NCI-H460 (cell line): ENCODE data around the gene LRIT2. TPM values are rescaled to one million over a fixed set of nuclear protein-coding genes. Genes with fewer than 3 reads are reported as not detected.
"Not testable (repeated sequence)": the region's sequence is repeated elsewhere in the genome, so short reads cannot be mapped to it uniquely, and the experiment has no call there.

Source experiments
- DNase-seq: peaks from one replicate; pipeline ENCODE4 v3.0.0-alpha.2; 2016; ENCODE audit warnings: low read depth; ENCODE audit errors: extremely low read depth
- total RNA-seq: library from RNA; depleted of rRNA; stranded (reverse); fragments of >200 nt; shearing (Covaris generic); gene quantifications from 2 replicates; pipeline ENCODE4 v1.2.3, GENCODE V29; 2014

Gene LRIT2
- total RNA-seq, 1 experiment from 2014 or later: not detected

DNA sequence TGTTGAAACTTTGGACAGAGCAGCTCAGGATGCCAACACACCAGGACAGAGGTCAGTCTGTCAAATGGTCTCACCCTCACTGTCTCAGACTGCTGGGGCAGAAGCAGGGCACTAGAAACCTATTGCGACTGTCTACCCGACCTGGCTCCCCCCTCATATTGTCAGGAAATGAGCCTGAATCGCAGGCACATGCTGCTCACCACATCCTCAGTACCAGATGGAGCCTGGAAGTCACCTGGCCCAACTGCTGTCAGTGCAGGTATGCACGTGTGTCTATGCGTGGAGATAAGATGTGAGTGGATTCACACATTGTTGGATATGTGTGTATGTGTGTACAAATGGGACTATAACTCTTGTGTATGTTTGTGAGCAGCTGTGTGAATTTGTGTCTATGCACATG, 34.2 kb downstream of the LRIT2 start:
- no peak for DNase-seq

DNA sequence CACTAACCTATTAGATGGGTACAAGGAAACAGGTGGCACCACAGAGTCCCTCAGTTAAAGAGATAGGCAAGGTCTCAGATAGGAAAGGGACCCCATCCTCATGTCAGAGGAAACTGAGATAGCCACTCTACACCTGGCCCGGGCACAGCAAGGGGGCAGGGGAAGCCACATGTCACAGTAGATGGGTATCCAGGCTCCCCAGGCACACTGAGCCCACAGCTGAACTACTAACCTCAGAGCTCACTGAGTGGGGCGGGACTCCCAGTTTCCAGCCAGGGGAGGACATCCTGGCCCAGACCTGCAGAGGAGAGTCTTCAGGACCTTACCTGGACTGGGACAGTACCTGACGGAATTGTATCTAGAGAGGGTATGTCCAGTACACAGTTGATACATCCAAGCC, 34.7 kb downstream of the LRIT2 start:
- no peak for DNase-seq

DNA sequence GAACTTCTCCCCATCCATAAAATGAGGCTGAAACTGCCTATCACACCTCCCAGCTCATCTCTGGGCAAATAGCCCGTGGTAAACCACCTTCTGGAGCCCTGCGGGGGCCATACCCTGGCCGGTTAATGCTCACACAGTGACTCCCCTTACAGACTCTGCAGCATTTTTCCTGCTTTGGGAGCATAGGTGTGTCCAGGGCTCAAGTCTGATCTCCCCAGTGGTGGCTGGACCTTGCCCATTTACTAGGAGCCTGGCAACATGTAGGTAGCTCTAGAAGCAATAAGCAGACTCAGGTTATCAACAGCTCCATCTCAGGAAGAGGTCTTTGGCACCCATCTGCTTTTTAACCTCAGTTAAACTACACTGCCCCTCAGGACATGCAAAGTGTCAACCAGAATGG, 36.5 kb downstream of the LRIT2 start:
- no peak for DNase-seq

DNA sequence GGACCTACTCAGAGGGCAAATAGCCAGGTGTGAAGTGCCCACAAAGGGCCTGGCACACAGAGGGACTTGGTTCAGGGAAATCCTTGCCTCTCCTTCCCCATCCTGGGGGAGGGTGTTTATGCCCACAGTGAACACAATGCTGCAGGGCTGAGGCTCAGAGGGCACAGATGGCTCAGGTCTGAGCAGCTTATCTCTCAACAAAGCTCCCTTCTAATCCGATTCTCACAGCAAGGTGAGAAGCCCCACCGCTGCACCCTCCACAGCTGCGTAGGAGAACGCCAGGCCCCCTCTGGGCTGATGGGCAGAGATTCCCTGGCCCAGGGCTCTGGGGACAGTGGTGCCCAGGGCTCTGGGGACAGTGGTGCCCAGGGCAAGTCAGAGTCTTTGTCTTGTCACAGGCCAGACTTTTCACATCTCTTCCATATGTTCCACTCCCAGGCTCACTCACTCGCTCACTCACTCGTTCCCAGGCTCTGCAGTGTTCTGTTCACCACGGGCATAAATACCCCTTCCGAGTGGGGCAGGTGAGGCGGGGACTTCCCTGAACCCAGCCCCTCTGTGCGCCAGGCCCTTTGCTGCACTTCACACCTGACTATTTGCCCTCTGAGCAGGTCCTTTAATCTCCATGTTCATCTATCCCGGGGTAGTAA, 39.7 kb downstream of the LRIT2 start:
- DNase-seq: no peak

DNA sequence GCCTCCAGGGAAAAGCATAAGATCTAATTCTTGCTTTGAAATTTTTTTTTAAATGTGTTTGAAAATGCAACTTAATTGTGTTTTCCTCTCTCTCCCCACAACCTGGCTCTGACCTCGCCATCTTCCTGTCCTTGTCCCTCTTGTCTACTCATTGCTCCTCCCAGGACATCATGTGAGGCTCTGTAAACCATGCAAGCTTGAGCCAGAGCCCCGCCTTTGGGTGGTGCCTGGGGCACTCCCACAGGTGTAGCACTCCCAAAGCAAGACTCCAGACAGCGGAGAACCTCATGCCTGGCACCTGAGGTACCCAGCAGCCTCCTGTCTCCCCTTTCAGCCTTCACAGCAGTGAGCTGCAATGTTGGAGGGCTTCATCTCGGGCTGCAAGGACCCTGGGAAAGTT, 40.8 kb downstream of the LRIT2 start:
- DNase-seq: no peak

DNA sequence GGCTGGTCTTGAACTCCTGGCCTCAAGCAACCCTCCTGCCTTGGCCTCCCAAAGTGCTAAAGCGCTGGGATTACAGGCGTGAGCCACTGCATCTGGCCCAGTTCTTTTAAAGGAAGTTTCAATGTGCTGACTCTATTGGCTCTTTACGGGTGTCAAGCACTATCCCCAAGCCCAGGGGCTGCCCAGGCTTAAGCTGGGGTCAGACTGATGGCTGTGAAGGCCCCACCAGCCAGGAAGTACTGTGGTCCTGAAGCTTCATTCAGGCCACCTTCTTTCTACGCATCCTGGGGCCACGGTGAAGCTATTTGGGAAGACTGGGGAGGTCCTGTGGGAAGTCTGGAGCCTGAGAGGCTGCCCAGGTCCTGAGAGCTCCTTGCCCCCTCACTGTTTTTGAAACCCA, 43.7 kb downstream of the LRIT2 start:
- no peak for DNase-seq

DNA sequence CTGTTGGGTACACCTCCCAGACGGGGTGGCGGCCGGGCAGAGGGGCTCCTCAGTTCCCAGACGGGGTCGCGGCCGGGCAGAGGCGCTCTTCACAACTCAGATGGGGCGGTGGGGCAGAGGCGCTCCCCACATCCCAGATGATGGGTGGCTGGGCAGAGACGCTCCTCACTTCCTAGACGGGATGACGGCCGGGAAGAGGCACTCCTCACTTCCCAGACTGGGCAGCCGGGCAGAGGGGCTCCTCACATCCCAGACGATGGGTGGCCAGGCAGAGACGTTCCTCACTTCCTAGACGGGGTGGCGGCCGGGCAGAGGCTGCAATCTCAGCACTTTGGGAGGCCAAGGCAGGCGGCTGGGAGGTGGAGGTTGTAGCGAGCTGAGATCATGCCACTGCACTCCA, 45.0 kb downstream of the LRIT2 start:
- not testable (repeated sequence) for DNase-seq

DNA sequence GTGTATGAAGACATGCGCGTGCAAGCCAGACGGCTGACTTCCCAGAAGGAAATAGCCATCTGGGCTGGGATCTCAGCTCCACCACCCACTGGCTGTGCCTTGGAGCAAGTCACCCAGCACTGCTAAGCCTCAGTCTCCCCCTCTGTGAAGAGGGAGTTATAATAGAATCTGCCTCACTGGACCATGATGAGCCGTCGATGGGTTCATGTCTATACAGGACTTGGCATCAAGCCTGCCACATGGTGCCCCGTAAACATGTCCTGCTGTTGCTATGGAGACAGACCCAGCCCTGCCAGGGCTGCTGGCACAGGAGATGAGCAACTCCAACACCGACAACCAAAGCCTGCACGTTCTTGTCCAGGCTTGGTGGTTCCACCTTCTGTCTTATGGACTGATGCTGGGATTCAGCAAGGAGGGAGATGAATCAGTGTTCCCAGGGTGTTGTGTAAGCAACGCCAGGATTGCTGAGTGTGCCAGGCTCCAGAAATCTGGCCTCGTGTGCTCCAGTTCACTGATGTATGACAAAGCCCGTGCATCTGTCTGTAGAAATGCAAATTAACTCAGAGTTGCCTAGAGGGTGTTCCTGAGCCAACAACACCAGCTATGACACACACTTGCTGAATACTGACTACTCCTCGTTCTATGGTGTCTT, 46.2 kb downstream of the LRIT2 start:
- no peak for DNase-seq

DNA sequence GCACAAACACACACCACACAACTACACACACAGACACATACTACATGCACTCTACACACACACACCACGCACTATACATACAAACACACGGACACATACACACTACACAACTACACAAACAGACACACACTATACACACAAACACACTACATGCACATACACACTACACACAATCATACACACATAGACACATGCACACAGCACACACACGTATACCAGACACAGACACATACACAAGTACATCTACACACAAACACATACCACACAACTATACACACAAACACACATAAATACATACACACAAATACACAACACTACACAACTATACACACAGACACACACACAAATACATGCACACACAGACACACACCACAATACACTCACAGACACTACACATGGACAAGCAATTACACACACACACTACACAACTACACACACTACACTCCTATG, 47.2 kb downstream of the LRIT2 start:
- DNase-seq: no peak

DNA sequence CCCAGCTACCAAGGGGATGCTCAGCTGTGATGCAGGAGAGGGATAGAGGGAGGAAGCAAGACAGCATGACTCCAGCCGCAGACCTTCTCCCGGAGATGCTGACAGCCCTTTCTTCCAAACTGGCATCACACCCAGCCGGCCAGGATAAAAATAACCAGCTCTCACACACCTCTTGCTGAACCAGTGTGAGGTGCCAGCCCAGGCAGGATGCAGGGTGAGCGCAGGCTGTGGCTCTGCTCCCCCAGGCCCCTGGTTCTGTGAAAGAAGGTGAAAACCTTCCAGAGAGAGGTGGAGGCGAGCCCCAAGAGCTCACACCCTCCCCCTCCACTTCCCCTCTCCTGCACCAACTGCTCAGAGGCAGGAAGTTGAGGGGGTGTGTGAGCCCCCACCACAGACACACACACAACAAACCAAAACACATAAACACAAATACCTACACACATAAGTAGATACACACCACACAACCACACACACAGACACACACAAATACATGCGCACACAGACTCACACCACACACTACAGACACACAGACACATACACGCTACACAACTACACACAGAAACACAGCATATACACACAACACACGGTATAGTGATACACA, 47.7 kb downstream of the LRIT2 start:
- no peak for DNase-seq

DNA sequence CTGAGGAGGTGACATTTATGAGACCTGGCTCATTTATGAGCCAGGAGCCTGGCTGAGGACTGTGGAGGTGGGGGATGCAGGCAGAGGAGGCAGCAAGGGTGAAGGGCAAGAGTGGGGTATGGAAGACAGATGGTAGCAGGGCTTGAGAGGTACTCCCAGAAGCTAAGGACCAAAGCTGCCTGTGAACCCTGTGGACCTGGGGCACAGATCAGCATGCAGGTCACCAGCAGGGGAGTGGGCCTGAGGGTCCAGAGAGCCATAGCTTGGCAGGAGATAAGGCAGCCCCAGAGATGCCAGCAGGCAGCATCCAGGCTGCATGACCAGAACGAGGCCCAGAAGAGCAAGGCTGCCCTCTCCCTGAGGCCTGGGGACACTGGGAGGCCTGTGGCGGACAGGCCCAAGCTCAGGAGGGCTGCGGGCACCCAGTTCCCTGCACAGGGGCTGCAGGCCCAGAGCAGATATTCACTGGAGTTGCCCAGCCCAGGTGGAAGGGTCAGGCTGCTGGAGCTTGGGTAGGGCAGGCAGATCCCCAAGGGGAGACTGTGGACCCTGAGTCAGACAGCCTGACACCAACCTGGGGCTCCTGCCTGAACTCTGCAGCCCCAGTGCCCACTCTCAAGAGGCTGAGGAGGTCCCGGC, 48.4 kb downstream of the LRIT2 start:
- no peak for DNase-seq

DNA sequence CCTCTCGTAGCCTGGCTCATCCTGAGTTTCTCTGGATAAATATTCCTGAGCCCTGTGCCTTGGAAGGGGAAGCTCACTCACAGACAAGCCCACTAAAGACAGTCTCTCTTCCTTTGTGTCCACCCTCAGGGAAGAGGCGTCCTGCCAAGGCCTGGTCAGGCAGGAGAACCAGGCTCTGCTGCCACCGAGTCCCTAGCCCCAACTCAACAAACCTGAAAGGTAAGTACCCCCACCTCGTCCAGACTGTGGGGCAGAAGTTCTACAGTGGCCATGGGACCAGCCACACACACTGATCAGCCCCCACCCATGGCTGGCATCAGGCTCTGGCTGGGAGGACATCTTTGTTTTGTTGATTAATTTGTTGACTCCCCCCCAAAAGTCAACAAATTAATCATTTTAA, 49.0 kb downstream of the LRIT2 start:
- no peak for DNase-seq

DNA sequence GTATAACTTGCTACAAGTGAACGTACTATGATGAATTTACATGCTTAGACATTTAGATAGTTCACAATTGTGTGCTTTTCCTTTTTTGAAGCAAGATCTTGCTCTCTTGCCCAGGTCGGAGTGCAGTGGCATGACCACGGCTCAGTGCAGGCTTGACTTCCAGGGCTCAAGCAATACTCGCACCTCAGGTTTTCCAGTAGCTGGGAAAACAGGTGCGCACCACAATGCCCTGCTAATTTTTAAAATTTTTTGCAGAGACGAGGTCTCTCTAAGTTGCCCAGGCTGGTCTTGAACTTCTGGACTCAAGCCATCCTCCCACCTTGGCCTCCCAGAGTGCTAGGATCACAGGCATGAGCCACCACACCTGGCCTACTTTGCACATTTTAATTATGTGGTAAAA, 49.9 kb downstream of the LRIT2 start:
- no peak for DNase-seq

DNA sequence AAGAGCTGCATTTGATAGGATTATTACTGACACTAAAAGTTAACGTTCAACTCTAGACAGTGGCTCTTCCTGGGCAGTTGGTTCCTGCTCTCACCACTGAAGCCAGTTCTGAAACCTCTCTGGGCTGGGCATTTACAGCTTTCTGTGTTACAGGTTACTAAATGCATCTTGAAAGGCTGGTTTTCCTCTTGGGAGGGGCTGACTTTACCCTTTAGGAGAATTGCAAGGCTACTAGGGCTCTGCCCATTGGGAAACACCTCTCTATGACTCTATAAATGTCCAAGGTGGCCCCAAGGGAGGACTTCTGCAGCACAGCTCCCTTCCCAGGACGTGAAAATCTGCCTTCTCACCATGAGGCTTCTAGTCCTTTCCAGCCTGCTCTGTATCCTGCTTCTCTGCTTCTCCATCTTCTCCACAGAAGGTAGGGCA, 51.8 kb downstream of the LRIT2 start, which contains the start of gene GPR15LG:
TSS of gene GPR15LG (plus strand) at position 301 of the 429 bp plus-strand sequence. CDS start at position 352, 51 bp downstream.
- no peak for DNase-seq

DNA sequence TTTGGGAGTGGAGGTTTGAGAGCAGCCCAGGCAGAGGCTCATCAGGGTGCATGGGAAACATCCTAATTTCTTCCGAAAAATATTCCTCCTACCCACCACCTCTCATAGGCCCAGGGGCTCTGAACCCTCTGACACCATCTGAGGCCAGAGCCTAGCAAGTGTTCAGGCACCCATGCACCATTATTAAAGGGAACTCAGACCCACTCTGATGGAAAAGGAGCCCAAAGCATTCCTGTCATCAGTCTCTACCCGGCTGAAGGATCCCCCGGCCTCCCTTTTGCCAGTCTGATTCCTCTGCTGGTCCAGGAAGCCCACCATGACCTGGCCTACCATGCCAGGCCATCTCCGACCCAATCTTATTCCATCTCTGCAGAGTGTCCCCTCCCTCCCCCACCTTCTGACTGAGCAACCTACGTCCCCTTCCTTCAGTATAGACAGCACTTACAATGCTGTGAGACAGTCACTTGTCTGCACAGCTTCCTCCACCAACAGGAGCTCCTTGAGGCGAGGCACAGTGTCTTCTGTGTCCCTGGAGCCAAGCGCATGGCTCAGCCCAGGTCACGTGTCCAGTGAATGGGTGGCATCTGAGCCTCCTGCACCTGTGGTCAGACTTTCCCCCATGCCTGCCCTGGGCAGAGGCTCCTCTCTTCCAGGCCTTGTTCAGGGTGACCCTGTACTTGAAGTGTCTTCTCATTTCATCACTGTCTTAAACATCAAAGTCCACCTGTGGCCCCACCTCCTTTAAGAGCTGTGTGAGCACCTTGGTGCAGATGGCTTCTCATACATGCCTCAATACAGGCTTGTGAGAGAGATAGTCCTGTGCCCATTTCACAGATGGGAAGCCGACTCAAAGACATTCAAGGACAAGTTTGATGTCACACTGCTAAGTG, 52.6 kb downstream of the LRIT2 start:
- no peak for DNase-seq

DNA sequence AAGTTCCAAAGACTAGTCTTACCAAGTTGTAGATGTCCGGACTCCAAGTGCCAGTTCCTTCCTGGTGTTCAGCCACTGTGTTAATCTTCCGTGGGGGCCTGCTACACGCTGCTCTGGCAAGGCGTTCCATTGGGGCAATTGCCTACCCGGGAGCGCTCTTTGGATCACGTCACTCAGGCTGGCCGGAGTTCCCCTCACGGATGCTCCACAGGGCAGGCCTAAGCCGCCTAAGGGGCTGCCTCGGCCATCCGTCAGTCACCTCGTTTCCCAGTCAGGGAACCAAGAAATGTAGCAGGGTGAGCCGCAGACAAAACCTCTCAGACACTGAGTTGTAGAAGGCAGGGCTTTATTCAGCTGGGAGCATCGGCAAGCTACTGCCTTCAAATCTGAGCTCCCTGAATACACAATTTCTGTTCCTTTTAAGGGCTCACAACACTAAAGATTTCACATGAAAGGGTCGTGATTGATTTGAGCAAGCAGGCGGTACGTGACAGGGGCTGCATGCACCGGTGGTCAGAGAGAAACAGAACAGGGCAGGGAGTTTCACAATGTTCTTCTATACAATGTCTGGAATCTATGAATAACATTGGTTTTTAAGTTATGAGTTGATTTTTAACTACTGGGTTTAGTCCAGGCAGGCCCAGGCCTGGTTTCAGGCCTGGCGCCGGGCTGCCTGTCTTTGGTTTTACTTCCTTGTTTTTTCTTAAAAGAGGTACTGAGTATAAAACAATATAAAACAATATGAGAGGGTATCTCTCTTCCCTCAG, 53.5 kb downstream of the LRIT2 start:
- not testable (repeated sequence) for DNase-seq

DNA sequence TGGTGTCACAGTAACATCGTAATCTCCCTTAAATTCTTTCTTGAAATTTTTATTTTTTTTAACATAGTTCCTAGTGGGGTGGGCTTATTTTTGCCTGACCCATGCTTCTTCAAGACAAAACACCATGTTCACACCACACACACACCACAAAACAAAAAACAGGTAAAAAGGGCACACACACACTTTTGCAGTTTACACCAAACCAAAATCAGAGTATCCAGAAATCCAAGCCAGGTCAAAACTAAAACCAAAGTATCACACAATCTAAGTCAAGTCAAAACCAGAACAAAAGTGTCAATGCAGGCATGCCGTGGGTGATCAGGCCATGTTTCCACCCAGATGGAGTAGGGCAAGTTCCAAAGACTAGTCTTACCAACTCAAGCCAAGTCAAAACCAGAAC, 54.1 kb downstream of the LRIT2 start:
- DNase-seq: not testable (repeated sequence)
